HEK293 (cell line): ENCODE data around the gene CKAP2L.

Source experiments
- GLIS2 ChIP-seq: fragments of 450-650 bp; formaldehyde crosslinking; IDR thresholded peaks from 2 replicates; pipeline ENCODE4 v1.5.1; 2016; ENCODE audit warnings: missing biosample characterization, missing genetic modification characterization
- YY1 ChIP-seq: fragments of 450-650 bp; formaldehyde crosslinking; IDR thresholded peaks from 2 replicates; pipeline ENCODE4 v1.5.1; 2018; ENCODE audit warnings: missing biosample characterization, missing genetic modification characterization
- ZBTB17 ChIP-seq: fragments of 450-650 bp; formaldehyde crosslinking; IDR thresholded peaks from 2 replicates; pipeline ENCODE4 v1.5.1; 2016; ENCODE audit warnings: missing biosample characterization, missing genetic modification characterization
- ZBTB20 ChIP-seq: fragments of 450-650 bp; formaldehyde crosslinking; IDR thresholded peaks from 2 replicates; pipeline ENCODE4 v1.5.1; 2016; ENCODE audit warnings: missing biosample characterization, missing genetic modification characterization
- ZBTB7A ChIP-seq: fragments of 450-650 bp; formaldehyde crosslinking; IDR thresholded peaks from 2 replicates; pipeline ENCODE4 v1.5.1; 2016; ENCODE audit warnings: low read depth, missing biosample characterization, missing genetic modification characterization
- ZNF121 ChIP-seq: fragments of 450-650 bp; formaldehyde crosslinking; IDR thresholded peaks from 2 replicates; pipeline ENCODE4 v1.5.1; 2016; ENCODE audit warnings: missing biosample characterization, missing genetic modification characterization
- ZNF146 ChIP-seq: fragments of 450-650 bp; formaldehyde crosslinking; IDR thresholded peaks from 2 replicates; pipeline ENCODE4 v1.5.1; 2016; ENCODE audit warnings: missing biosample characterization, missing genetic modification characterization
- ZNF433 ChIP-seq: fragments of 450-650 bp; formaldehyde crosslinking; IDR thresholded peaks from 2 replicates; pipeline ENCODE4 v1.5.1; 2016; ENCODE audit warnings: missing biosample characterization, missing genetic modification characterization, low read depth
- ZNF549 ChIP-seq: fragments of 450-650 bp; IDR thresholded peaks from 2 replicates; pipeline ENCODE4 v1.5.1; 2018; ENCODE audit warnings: missing biosample characterization, missing genetic modification characterization, mild to moderate bottlenecking, inconsistent platforms, moderate library complexity
- TF ChIP-seq, protein P1 (sequence below): fragments of 450-650 bp; formaldehyde crosslinking; IDR thresholded peaks from 2 replicates; pipeline ENCODE4 v1.5.1; 2016; ENCODE audit warnings: missing biosample characterization, missing genetic modification characterization
- TF ChIP-seq, protein P2 (sequence below): fragments of 450-650 bp; formaldehyde crosslinking; IDR thresholded peaks from 2 replicates; pipeline ENCODE4 v1.5.1; 2016; ENCODE audit warnings: missing biosample characterization, missing genetic modification characterization

DNA sequence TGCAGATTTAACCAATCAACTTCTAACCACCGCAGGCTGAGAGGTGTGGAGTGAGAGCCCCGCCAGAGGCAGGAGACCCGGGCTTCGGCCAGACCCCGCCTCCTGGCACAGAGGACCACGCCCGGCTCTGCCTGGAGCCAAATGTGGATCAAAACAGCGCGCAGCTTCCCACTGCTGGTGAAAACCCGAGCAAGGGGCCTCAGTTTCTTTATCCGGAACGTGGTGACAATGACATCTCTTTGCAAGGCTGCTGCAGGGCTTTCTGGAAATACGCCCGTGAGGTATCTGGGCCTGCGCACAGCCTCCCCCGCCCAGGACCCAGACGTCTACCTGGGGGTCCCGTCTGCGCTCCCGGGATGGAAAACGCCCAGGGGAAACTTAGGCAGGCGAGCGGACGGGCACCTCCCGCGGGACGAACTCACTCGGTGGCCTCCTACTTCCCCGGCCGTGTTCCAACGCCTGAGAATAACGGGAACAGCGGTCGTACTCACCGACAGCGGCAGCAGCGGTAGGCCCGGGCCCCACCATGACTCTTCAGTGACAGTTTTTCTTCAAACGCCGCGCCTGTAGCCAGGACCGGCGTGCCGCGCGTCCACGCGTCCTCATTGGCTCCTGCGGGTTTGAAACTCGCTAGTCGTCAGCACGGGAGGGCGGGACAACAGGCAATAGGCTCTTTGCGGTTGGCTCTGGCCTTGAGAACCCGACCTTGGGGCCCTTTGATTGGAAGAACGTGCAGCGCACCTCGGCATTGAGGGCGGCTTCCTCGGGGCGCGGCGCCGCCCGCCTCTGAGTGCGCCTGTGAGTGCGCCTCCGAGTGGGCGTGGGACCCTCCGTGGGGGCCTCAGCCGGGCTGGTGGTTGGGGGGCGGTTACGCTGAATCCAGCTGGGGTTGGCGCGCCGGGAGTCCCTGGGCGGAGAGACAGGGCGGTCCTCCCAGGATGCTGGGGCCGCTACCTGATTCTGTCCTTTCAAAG is at the start of gene CKAP2L:
- TF ChIP-seq, protein P1, sequence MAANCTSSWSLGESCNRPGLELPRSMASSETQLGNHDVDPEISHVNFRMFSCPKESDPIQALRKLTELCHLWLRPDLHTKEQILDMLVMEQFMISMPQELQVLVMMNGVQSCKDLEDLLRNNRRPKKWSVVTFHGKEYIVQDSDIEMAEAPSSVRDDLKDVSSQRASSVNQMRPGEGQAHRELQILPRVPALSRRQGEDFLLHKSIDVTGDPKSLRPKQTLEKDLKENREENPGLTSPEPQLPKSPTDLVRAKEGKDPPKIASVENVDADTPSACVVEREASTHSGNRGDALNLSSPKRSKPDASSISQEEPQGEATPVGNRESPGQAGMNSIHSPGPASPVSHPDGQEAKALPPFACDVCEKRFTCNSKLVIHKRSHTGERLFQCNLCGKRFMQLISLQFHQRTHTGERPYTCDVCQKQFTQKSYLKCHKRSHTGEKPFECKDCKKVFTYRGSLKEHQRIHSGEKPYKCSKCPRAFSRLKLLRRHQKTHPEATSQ, result no peak
- TF ChIP-seq ZBTB17 (0 out of 2 replicates have a peak, but pooled peaks have one; percentile 17), ZNF549 (tag by site-specific recombination) (no peak), GLIS2 (tag by site-specific recombination) (peak; percentile 89), ZNF433 (no peak), YY1 (tag by site-specific recombination) (no peak), ZNF121 (no peak), ZBTB7A (tag by site-specific recombination) (no peak), ZBTB20 (tag by site-specific recombination) (peak; percentile 68), ZNF146 (tag by site-specific recombination) (no peak)
- TF ChIP-seq, protein P2, sequence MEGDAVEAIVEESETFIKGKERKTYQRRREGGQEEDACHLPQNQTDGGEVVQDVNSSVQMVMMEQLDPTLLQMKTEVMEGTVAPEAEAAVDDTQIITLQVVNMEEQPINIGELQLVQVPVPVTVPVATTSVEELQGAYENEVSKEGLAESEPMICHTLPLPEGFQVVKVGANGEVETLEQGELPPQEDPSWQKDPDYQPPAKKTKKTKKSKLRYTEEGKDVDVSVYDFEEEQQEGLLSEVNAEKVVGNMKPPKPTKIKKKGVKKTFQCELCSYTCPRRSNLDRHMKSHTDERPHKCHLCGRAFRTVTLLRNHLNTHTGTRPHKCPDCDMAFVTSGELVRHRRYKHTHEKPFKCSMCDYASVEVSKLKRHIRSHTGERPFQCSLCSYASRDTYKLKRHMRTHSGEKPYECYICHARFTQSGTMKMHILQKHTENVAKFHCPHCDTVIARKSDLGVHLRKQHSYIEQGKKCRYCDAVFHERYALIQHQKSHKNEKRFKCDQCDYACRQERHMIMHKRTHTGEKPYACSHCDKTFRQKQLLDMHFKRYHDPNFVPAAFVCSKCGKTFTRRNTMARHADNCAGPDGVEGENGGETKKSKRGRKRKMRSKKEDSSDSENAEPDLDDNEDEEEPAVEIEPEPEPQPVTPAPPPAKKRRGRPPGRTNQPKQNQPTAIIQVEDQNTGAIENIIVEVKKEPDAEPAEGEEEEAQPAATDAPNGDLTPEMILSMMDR, result no peak; the same call in 1 of the 2 replicates
